Stomach (tissue), 4 donors: Measurements from ENCODE around the gene KPNA5.

Experiments
- CTCF ChIP-seq, 7 experiments: fragments of 450-650 bp in 4 of 7; fragments of 200-600 bp in 3 of 7; sonication (generic) in 3 of 7; IDR thresholded peaks; one replicate each; pipeline ENCODE4 v1.5.1; 2016 to 2019; ENCODE audit warnings: antibody characterized with exemption in 7 of 7, control low read depth in 2 of 7, mild to moderate bottlenecking in 1 of 7
- EP300 ChIP-seq: sonication (generic); formaldehyde crosslinking; IDR thresholded peaks from one replicate; pipeline ENCODE4 v1.6.1; 2017; ENCODE audit warnings: antibody characterized with exemption
- POLR2A ChIP-seq, 4 donors: fragments of 450-650 bp; IDR thresholded peaks; one replicate each; pipeline ENCODE4 v1.6.1; 2016; ENCODE audit warnings: antibody characterized with exemption in 4 of 4, control low read depth in 2 of 4, mild to moderate bottlenecking in 1 of 4, moderate library complexity in 1 of 4
- POLR2AphosphoS5 ChIP-seq, 3 donors: sonication (generic); formaldehyde crosslinking; IDR thresholded peaks; one replicate each; pipeline ENCODE4 v1.6.1; 2016; ENCODE audit warnings: antibody characterized with exemption in 3 of 3

- TF ChIP-seq EP300 (no peak), POLR2AphosphoS5 (IDR thresholded peaks at IDR 0.05) (no peak), CTCF (IDR thresholded peaks at IDR 0.05) (no peak), POLR2A (IDR thresholded peaks at IDR 0.05) (no peak)
Observed at GRCh38 chr6:116726947-116727346, 45.9 kb downstream of the KPNA5 start.
